Adrenal gland (tissue), 12 donors: Measurements from ENCODE around the gene SULT4A1. TPM values are rescaled to one million over a fixed set of nuclear protein-coding genes. Genes with fewer than 3 reads are reported as not detected.

Source experiments
- DNase-seq, 7 donors: peaks; one replicate each; pipeline ENCODE4 v3.0.0-alpha.2; 2019 to 2020
- H3K27ac ChIP-seq, 5 donors: fragments of 200-600 bp; sonication (generic) in 4 of 5; 1 replicate in 3 of 5; 2 replicates in 2 of 5; pipeline versions ENCODE4 v1.5.1 to v1.8.0; 2016 to 2020; ENCODE audit warnings: mild to moderate bottlenecking in 1 of 5
- H3K27me3 ChIP-seq: fragments of 200-600 bp; 2 replicates; pipeline ENCODE4 v1.8.0; 2021
- H3K36me3 ChIP-seq, 2 donors: fragments of 200-600 bp; replicated peaks in 1 of 2; 1 replicate in 1 of 2; 2 replicates in 1 of 2; pipeline versions ENCODE4 v1.5.1 to v1.8.0; 2018 to 2022
- H3K4me1 ChIP-seq, 2 donors: fragments of 200-600 bp; replicated peaks in 1 of 2; 1 replicate in 1 of 2; 2 replicates in 1 of 2; pipeline versions ENCODE4 v1.5.1 to v1.8.0; 2018 to 2021
- H3K4me3 ChIP-seq, 4 donors: fragments of 200-600 bp; sonication (generic) in 3 of 4; one replicate each; pipeline ENCODE4 v1.5.1; 2016 to 2018
- H3K9me3 ChIP-seq, 3 donors: fragments of 200-600 bp; sonication (generic) in 1 of 3; replicated peaks in 1 of 3; 1 replicate in 2 of 3; 2 replicates in 1 of 3; pipeline versions ENCODE4 v1.5.1 to v1.8.0; 2016 to 2021
- POLR2A ChIP-seq, 2 donors: fragments of 450-650 bp; IDR thresholded peaks; one replicate each; pipeline ENCODE4 v1.6.1; 2017; ENCODE audit warnings: antibody characterized with exemption in 2 of 2, mild to moderate bottlenecking in 2 of 2, moderate library complexity in 1 of 2
- WGBS, 4 donors: extraction: QIAGEN DNeasy Blood & Tissue Kit in 2 of 4; methylation state at CpG; one replicate each; pipeline versions ENCODE4 v1.1.5 to v1.1.7; 2013 to 2017; 5-methylcytosine and 5-hydroxymethylcytosine counted together
- intact Hi-C, 2 donors: fragments of 100-400 bp; cut with DNase I; formaldehyde crosslinking; loops; one replicate each; pipeline versions ENCODE4 v1.14.1 to v1.15.0; 2022 to 2023
- polyA plus RNA-seq, 3 donors: library from polyadenylated mRNA; stranded (reverse); fragments of 200-250 nt in 2 of 3; fragments of 350-450 nt in 1 of 3; fragmentation: Illumina TruSeq in 1 of 3; extraction: RNeasy Lipid Tissue Mini Kit (QIAGEN cat#74804) in 1 of 3; gene quantifications; one replicate each; pipeline ENCODE4 v1.2.3, GENCODE V29; 2013 to 2014
- total RNA-seq, 9 donors: library from RNA; depleted of rRNA in 4 of 9; stranded (reverse); fragments of >200 nt in 4 of 9; fragments of 120-200 nt in 1 of 9; fragmentation: NEBNext Ultra II Directional in 1 of 9; extraction: Animal tissue kit (Norgen Biotek cat#: 25700) in 1 of 9; gene quantifications; one replicate each; pipeline versions ENCODE4 v1.1.0 to v1.2.4, GENCODE V29; 2013 to 2023
- TF ChIP-seq, protein P1 (sequence below), 6 experiments: fragments of 450-650 bp in 4 of 6; fragments of 200-600 bp in 2 of 6; sonication (generic) in 1 of 6; IDR thresholded peaks; 1 replicate in 5 of 6; 2 replicates in 1 of 6; pipeline versions ENCODE4 v1.5.1 to v1.8.0; 2016 to 2021; ENCODE audit warnings: antibody characterized with exemption in 6 of 6, mild to moderate bottlenecking in 2 of 6, moderate library complexity in 1 of 6
- donor health status: healthy with polysubstance abuse.
- donor health status: Bipolar disorder and iron deficiency.
- donor health status: DM: yes; HTN: yes; CAD: no.
- donor health status: DM: no; HTN: no; CAD: no.
- donor health status: DM: no; HTN: no; CAD: no.
- donor health status: DM: yes; HTN: yes; CAD: no.

The SULT4A1 gene
- total and polyA plus RNA-seq, 12 donors, result 0.65 to 8.8 (median 2.8) TPM; not detected in 4

DNA sequence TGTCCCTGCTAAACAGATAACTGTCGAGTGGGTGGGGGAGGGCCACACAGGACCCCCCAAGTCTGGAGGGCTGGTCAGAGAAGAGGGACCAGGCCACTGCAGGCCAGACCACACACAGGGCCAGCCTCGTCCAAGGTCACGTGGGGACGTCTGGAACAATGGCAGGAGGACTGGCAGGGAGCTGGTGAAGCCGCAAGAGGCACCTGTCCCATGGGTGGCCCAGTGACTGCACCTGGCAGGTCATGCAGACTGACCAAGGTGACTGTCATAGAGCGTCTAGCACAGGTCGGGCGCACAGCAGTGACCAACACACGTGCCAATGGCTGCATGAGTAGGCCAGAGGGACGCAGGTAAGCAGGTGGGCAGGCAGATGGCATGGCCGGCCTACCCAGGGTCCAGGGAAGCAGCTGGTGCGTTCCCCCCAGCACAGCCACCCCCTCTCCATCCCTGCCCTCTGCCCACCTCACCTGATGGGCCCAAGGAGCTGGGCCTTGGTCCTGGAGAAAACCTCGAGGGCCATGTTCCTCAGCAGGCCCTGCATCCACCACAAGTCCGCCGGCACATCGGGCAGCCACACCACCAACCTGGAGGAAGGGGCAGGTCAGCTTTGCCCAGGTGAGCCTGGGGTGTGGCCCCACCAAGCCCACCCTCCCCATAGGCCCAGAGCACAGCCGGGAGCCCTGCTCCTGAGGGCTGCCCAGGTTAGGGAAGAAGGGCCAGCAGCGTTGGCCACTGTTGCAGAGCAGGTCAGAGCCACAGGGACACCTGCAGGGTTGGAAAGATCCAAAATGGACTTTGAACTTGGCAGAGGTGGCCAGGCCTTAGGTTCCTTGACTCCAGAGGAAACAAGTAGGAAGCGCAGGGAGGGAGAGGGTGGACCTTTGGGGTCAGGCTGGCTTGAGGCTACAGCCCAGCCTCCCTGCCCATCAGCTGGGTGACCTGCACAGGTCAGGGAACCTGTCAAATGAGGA lies 19.1 kb upstream of the SULT4A1 start:
- H3K36me3 ChIP-seq, result no peaks in the 10 kb centered on the region
- no peak overlapping the region for H3K4me3 ChIP-seq
- H3K9me3 ChIP-seq, result no peaks in the 10 kb centered on the region
- DNase-seq, result peak in 1 of 7 donors; percentile 4
- WGBS, 4 donors, result 61 to 82% (median 79%) methylated on average over 9 to 19 of the region's 19 CpGs
- no peaks in the 10 kb centered on the region for H3K27me3 ChIP-seq
- TF ChIP-seq POLR2A (IDR thresholded peaks at IDR 0.05), result no peak
- TF ChIP-seq, protein P1, sequence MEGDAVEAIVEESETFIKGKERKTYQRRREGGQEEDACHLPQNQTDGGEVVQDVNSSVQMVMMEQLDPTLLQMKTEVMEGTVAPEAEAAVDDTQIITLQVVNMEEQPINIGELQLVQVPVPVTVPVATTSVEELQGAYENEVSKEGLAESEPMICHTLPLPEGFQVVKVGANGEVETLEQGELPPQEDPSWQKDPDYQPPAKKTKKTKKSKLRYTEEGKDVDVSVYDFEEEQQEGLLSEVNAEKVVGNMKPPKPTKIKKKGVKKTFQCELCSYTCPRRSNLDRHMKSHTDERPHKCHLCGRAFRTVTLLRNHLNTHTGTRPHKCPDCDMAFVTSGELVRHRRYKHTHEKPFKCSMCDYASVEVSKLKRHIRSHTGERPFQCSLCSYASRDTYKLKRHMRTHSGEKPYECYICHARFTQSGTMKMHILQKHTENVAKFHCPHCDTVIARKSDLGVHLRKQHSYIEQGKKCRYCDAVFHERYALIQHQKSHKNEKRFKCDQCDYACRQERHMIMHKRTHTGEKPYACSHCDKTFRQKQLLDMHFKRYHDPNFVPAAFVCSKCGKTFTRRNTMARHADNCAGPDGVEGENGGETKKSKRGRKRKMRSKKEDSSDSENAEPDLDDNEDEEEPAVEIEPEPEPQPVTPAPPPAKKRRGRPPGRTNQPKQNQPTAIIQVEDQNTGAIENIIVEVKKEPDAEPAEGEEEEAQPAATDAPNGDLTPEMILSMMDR (IDR thresholded peaks at IDR 0.05), result no peak
- intact Hi-C loops, result no loop called here
- H3K4me1 ChIP-seq, result no peaks in the 10 kb centered on the region
- H3K27ac ChIP-seq, result no peak overlapping the region

DNA sequence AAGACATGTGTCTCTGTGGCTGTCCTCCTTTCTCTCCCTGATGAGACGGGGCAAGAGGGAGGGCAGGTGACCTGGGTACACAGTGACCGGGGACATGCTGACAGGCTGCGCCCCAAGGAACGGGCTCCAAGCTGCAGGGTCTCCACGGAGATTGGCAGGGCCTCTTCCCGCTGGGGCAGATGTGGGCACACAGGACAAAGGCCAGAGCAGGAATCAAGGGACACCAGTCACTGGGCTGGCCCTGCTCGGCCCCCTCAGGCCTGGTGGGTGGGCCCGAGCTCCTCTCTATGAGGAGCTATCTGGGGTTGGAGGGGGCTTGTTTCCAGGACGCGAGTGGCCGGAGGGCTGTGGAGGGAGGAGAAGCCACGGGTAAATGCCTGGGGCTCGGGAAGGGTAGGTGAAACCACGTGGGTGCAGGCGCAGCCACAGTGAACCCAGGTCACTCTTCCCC lies 18.3 kb upstream of the SULT4A1 start:
- WGBS, 4 donors, result 75 to 92% (median 85%) methylated on average over 2 to 15 of the region's 15 CpGs
- Histone ChIP-seq H3K4me1 (no peaks in the 10 kb centered on the region), H3K27me3 (no peaks in the 10 kb centered on the region), H3K27ac (no peak overlapping the region), H3K9me3 (no peaks in the 10 kb centered on the region), H3K36me3 (no peaks in the 10 kb centered on the region), H3K4me3 (no peak overlapping the region)
- peak in 2 of 7 donors; percentile 2 to 8 for DNase-seq
- intact Hi-C loops, result no loop called here
- no peak for TF ChIP-seq POLR2A (IDR thresholded peaks at IDR 0.05)
- TF ChIP-seq, protein P1 (IDR thresholded peaks at IDR 0.05), result no peak

- peak in 2 of 7 donors; percentile 1 for DNase-seq
- H3K9me3 ChIP-seq, result no peaks in the 10 kb centered on the region
- no peak overlapping the region for H3K4me3 ChIP-seq
- no peaks in the 10 kb centered on the region for H3K27me3 ChIP-seq
- 71 to 85% (median 78%) methylated on average over 11 to 14 of the region's 14 CpGs for WGBS, 4 donors
- no peak overlapping the region for H3K27ac ChIP-seq
- intact Hi-C loops, result no loop called here
- H3K4me1 ChIP-seq, result no peaks in the 10 kb centered on the region
- no peaks in the 10 kb centered on the region for H3K36me3 ChIP-seq
- no peak for TF ChIP-seq POLR2A (IDR thresholded peaks at IDR 0.05)
- TF ChIP-seq, protein P1 (IDR thresholded peaks at IDR 0.05), result no peak
Observed at GRCh38 chr22:43879901-43880540, 17.7 kb upstream of the SULT4A1 start.

DNA sequence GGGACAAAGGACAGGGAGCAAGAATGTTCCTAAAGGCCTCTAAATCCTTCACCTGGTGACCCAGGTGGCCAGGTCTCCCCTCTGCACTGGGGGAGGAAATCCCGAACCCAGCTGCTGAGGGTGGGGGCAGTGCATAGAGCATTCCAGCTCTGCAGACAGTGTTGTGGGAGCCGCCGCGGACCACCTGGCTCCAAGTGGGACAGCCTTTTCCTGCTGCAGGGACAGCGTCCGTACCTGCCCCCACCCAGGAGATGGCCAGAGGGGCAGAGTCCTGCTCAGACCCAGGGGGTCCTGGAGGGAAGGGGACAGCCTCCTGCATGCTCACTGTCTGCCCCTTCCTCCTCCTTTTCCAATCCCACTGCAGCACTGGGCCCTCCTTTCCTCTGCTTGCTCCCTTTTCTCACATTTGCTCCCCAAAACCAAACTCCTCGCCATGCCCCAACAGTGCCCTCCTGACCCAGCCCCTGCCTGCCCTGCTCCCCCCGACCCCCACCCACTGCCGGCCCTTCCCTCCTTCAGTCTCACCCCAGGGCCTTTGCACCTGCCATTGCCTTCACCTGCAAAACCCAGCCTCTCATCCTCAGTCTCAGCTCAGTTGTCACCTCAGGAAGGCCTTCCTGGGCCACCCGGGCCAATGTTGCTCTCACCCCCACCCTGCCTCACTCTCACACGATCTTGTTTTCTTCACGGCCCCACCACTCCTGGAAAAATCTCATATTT lies 16.7 kb upstream of the SULT4A1 start:
- no peak overlapping the region for H3K27ac ChIP-seq
- H3K27me3 ChIP-seq, result no peaks in the 10 kb centered on the region
- 71 to 74% (median 73%) methylated on average over 10 to 12 of the region's 12 CpGs for WGBS, 4 donors
- no peaks in the 10 kb centered on the region for H3K9me3 ChIP-seq
- H3K36me3 ChIP-seq, result no peaks in the 10 kb centered on the region
- peak in 1 of 7 donors; percentile 1 for DNase-seq
- TF ChIP-seq POLR2A (IDR thresholded peaks at IDR 0.05), result no peak
- TF ChIP-seq, protein P1 (IDR thresholded peaks at IDR 0.05), result no peak
- no peak overlapping the region for H3K4me3 ChIP-seq
- intact Hi-C loops, result no loop called here
- no peaks in the 10 kb centered on the region for H3K4me1 ChIP-seq
